Stomach (tissue), 9 donors: Measurements from ENCODE around the gene NCOA3. TPM values are rescaled to one million over a fixed set of nuclear protein-coding genes. Genes with fewer than 3 reads are reported as not detected.

ENCODE experiments used
- DNase-seq, 2 donors: peaks; one replicate each; pipeline versions ENCODE4 v3.0.0 to v3.0.0-alpha.2; 2013 to 2019
- H3K27ac ChIP-seq, 5 donors: fragments of 200-600 bp in 4 of 5; sonication (generic) in 4 of 5; one replicate each; pipeline ENCODE4 v1.5.1; 2013 to 2019; ENCODE audit warnings: mild to moderate bottlenecking in 1 of 5, moderate library complexity in 1 of 5
- H3K27me3 ChIP-seq, 3 donors: fragments of 200-600 bp; sonication (generic); one replicate each; pipeline ENCODE4 v1.5.1; 2017 to 2019; ENCODE audit warnings: mixed run types in 1 of 3
- H3K36me3 ChIP-seq, 4 donors: fragments of 200-600 bp; sonication (generic); 1 replicate in 3 of 4; 2 replicates in 1 of 4; pipeline ENCODE4 v1.5.1; 2016 to 2019
- H3K4me1 ChIP-seq, 4 donors: fragments of 200-600 bp; sonication (generic); one replicate each; pipeline ENCODE4 v1.5.1; 2016 to 2019
- H3K4me3 ChIP-seq, 4 donors: fragments of 200-600 bp; sonication (generic) in 3 of 4; one replicate each; pipeline ENCODE4 v1.5.1; 2016 to 2019; ENCODE audit warnings: mild to moderate bottlenecking in 1 of 4
- H3K9me3 ChIP-seq, 4 donors: fragments of 200-600 bp; sonication (generic); one replicate each; pipeline ENCODE4 v1.5.1; 2016 to 2019
- EP300 ChIP-seq: sonication (generic); formaldehyde crosslinking; IDR thresholded peaks from one replicate; pipeline ENCODE4 v1.6.1; 2017; ENCODE audit warnings: antibody characterized with exemption
- POLR2A ChIP-seq, 4 donors: fragments of 450-650 bp; IDR thresholded peaks; one replicate each; pipeline ENCODE4 v1.6.1; 2016; ENCODE audit warnings: antibody characterized with exemption in 4 of 4, control low read depth in 2 of 4, mild to moderate bottlenecking in 1 of 4, moderate library complexity in 1 of 4
- POLR2AphosphoS5 ChIP-seq, 3 donors: sonication (generic); formaldehyde crosslinking; IDR thresholded peaks; one replicate each; pipeline ENCODE4 v1.6.1; 2016; ENCODE audit warnings: antibody characterized with exemption in 3 of 3
- WGBS, 5 donors: extraction: QIAGEN DNeasy Blood & Tissue Kit in 3 of 5; methylation state at CpG; one replicate each; pipeline versions ENCODE4 v1.1.5 to v1.1.7; 2013 to 2018; 5-methylcytosine and 5-hydroxymethylcytosine counted together
- intact Hi-C: fragments of 100-400 bp; cut with DNase I; formaldehyde crosslinking; loops from one replicate; pipeline ENCODE4 v1.15.1; 2023; ENCODE audit warnings: low total_unique reads
- polyA plus RNA-seq, 3 donors: library from polyadenylated mRNA; stranded (reverse); fragments of 200-250 nt; gene quantifications; one replicate each; pipeline ENCODE4 v1.2.3, GENCODE V29; 2013
- total RNA-seq, 5 donors: library from RNA; depleted of rRNA; stranded (reverse); fragments of >200 nt; gene quantifications; one replicate each; pipeline versions ENCODE4 v1.1.0 to v1.2.3, GENCODE V29; 2014 to 2016
- TF ChIP-seq, protein P1 (sequence below), 7 experiments: fragments of 450-650 bp in 4 of 7; fragments of 200-600 bp in 3 of 7; sonication (generic) in 3 of 7; IDR thresholded peaks; one replicate each; pipeline ENCODE4 v1.5.1; 2016 to 2019; ENCODE audit warnings: antibody characterized with exemption in 7 of 7, control low read depth in 2 of 7, mild to moderate bottlenecking in 1 of 7
- donor health status: healthy with polysubstance abuse.
- donor health status: Bipolar disorder and iron deficiency.
- donor health status: healthy.

NCOA3 gene
- total and polyA plus RNA-seq, 8 donors = 4.1 to 60.8 (median 16.3) TPM

- no peak for DNase-seq
- intact Hi-C loops = no loop called here
- H3K9me3 ChIP-seq = no peaks in the 10 kb centered on the region
- peaks cover 53 to 100% (median 94%) of the 10 kb centered on the region in 4 donors for H3K36me3 ChIP-seq
- no peak overlapping the region for H3K27ac ChIP-seq
- H3K4me3 ChIP-seq = no peak overlapping the region
- TF ChIP-seq EP300 (no peak), POLR2A (IDR thresholded peaks at IDR 0.05) (no peak), POLR2AphosphoS5 (IDR thresholded peaks at IDR 0.05) (no peak)
- TF ChIP-seq, protein P1, sequence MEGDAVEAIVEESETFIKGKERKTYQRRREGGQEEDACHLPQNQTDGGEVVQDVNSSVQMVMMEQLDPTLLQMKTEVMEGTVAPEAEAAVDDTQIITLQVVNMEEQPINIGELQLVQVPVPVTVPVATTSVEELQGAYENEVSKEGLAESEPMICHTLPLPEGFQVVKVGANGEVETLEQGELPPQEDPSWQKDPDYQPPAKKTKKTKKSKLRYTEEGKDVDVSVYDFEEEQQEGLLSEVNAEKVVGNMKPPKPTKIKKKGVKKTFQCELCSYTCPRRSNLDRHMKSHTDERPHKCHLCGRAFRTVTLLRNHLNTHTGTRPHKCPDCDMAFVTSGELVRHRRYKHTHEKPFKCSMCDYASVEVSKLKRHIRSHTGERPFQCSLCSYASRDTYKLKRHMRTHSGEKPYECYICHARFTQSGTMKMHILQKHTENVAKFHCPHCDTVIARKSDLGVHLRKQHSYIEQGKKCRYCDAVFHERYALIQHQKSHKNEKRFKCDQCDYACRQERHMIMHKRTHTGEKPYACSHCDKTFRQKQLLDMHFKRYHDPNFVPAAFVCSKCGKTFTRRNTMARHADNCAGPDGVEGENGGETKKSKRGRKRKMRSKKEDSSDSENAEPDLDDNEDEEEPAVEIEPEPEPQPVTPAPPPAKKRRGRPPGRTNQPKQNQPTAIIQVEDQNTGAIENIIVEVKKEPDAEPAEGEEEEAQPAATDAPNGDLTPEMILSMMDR (IDR thresholded peaks at IDR 0.05) = no peak
- no peaks in the 10 kb centered on the region for H3K4me1 ChIP-seq
- H3K27me3 ChIP-seq = no peaks in the 10 kb centered on the region
- WGBS, 5 donors = 75 to 87% (median 83%) methylated on average over 3 of the region's 3 CpGs
Observed at GRCh38 chr20:47652301-47652700, 150.6 kb downstream of the NCOA3 start.

DNA sequence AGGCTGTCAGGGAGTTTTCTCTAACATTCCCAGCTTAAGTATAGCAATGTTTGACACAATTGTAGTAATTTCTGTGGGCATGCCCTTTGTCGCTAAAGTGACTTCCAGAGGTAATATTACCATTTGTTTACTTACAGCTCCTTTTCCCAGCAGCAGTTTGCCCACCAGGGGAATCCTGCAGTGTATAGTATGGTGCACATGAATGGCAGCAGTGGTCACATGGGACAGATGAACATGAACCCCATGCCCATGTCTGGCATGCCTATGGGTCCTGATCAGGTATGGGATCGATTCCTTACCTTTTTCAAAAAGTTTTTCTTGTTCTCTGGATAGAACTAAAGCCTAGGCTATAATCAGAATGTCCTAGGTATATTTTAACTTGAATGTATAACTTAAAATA is 151.1 kb downstream of the NCOA3 start:
- Histone ChIP-seq H3K27me3 (no peaks in the 10 kb centered on the region), H3K9me3 (no peaks in the 10 kb centered on the region), H3K27ac (no peak overlapping the region), H3K36me3 (peaks cover 52 to 100% (median 94%) of the 10 kb centered on the region in 4 donors), H3K4me1 (no peaks in the 10 kb centered on the region), H3K4me3 (no peak overlapping the region)
- intact Hi-C loops = no loop called here
- TF ChIP-seq POLR2AphosphoS5 (IDR thresholded peaks at IDR 0.05) (no peak), POLR2A (IDR thresholded peaks at IDR 0.05) (no peak), EP300 (no peak)
- TF ChIP-seq, protein P1 (IDR thresholded peaks at IDR 0.05) = no peak
- whole genome bisulfite sequencing, 5 donors = 84 to 100% (median 94%) methylated on average over 2 of the region's 2 CpGs
- DNase-seq = no peak

DNA sequence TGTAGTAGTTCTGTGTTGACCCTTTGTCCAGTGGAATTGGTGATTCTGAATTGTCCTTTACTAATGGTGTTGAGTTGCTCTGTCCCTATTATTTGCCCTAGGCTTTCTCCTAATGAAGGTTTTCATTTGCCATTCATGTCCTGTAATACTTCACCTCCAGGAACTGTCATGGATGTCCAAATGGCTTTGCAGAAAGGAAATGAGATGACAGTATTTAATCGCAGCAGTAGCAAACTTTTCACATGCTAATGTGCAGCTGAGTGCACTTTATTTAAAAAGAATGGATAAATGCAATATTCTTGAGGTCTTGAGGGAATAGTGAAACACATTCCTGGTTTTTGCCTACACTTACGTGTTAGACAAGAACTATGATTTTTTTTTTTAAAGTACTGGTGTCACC is 152.2 kb downstream of the NCOA3 start:
- H3K4me3 ChIP-seq = no peak overlapping the region
- DNase-seq = no peak
- H3K27ac ChIP-seq = no peak overlapping the region
- intact Hi-C loops = no loop called here
- H3K4me1 ChIP-seq = no peaks in the 10 kb centered on the region
- peaks cover 45 to 97% (median 94%) of the 10 kb centered on the region in 4 donors for H3K36me3 ChIP-seq
- no peaks in the 10 kb centered on the region for H3K9me3 ChIP-seq
- no peaks in the 10 kb centered on the region for H3K27me3 ChIP-seq
- WGBS, 5 donors = 74 to 80% (median 76%) methylated on average over 2 of the region's 2 CpGs
- TF ChIP-seq POLR2A (IDR thresholded peaks at IDR 0.05) (no peak), POLR2AphosphoS5 (IDR thresholded peaks at IDR 0.05) (no peak), EP300 (no peak)
- TF ChIP-seq, protein P1 (IDR thresholded peaks at IDR 0.05) = no peak

- H3K27ac ChIP-seq = no peak overlapping the region
- H3K9me3 ChIP-seq = no peaks in the 10 kb centered on the region
- no peak for DNase-seq
- H3K36me3 ChIP-seq = peaks cover 40 to 97% (median 94%) of the 10 kb centered on the region in 4 donors
- intact Hi-C loops = no loop called here
- no peak overlapping the region for H3K4me3 ChIP-seq
- no peaks in the 10 kb centered on the region for H3K4me1 ChIP-seq
- TF ChIP-seq, protein P1 (IDR thresholded peaks at IDR 0.05) = no peak
- TF ChIP-seq POLR2AphosphoS5 (IDR thresholded peaks at IDR 0.05) (no peak), EP300 (no peak), POLR2A (IDR thresholded peaks at IDR 0.05) (no peak)
- WGBS, 5 donors = 87 to 100% (median 93%) methylated on average over 1 of the region's 1 CpG
- H3K27me3 ChIP-seq = no peaks in the 10 kb centered on the region
Observed at GRCh38 chr20:47654370-47654769, 152.7 kb downstream of the NCOA3 start.
